HG03039 (cell line): ENCODE results near the gene SH3PXD2A.
"Not testable (repeated sequence)": the region's sequence is repeated elsewhere in the genome, so short reads cannot be mapped to it uniquely, and the experiment has no call there.

Experiments used
- ATAC-seq: cut with Tn5 transposase; IDR thresholded peaks from one replicate; pipeline ENCODE4 v1.9.1; 2021; ENCODE audit warnings: mild to moderate bottlenecking, moderate library complexity; ENCODE audit not compliant: unreplicated experiment

SH3PXD2A gene

GRCh38 chr10:103772096-103772845 is 83.1 kb downstream of the SH3PXD2A start:
- ATAC-seq: peak; percentile 42

- ATAC-seq: no peak
Measured at GRCh38 chr10:103770139-103770538, 85.2 kb downstream of the SH3PXD2A start.

- no peak for ATAC-seq
Measured at GRCh38 chr10:103769176-103769575, 86.2 kb downstream of the SH3PXD2A start.

DNA sequence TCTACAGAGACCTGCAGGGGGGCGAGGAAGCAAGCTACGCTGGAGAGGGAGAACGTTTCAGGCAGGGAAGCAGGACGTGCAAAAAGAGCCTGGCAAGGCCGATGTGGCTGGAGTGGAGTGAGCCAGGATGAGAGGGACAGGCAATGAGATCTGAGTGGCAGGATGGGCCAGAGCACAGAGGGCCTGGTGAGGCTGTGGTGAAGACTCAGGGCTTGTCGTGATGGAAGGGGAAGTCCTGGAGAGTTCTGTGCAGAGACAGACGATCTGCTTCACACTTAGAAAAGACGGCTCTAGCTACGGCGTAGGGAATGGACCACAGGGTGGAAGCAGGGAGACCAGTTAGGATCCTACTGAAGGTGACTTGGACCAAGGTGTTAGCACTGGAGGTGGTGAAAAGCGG is 87.0 kb downstream of the SH3PXD2A start:
- ATAC-seq: no peak

GRCh38 chr10:103767756-103768155 is 87.6 kb downstream of the SH3PXD2A start:
- ATAC-seq: no peak

- ATAC-seq: no peak
Measured at GRCh38 chr10:103766751-103767505, 88.4 kb downstream of the SH3PXD2A start.

- ATAC-seq: no peak
Measured at GRCh38 chr10:103765981-103766380, 89.4 kb downstream of the SH3PXD2A start.

DNA sequence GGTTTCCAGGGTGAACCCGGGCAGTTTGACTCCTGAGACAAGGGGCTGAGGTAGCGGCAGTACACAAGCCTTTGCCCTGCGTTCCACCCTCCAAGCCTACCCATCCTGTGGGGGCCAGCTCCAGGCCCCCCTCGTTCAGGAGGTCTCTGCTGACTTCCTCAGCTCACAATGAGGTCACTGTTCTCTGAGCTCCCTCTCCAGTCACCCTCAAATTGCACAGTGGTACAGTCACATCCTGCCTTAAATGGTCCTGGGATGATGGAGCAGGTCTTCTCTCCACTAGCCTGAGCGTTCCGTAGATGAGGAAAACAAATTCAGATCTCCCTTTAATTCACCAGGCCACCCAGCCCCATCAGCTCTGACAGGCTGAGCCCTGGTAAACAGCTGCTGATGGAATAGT is 90.2 kb downstream of the SH3PXD2A start:
- no peak for ATAC-seq

DNA sequence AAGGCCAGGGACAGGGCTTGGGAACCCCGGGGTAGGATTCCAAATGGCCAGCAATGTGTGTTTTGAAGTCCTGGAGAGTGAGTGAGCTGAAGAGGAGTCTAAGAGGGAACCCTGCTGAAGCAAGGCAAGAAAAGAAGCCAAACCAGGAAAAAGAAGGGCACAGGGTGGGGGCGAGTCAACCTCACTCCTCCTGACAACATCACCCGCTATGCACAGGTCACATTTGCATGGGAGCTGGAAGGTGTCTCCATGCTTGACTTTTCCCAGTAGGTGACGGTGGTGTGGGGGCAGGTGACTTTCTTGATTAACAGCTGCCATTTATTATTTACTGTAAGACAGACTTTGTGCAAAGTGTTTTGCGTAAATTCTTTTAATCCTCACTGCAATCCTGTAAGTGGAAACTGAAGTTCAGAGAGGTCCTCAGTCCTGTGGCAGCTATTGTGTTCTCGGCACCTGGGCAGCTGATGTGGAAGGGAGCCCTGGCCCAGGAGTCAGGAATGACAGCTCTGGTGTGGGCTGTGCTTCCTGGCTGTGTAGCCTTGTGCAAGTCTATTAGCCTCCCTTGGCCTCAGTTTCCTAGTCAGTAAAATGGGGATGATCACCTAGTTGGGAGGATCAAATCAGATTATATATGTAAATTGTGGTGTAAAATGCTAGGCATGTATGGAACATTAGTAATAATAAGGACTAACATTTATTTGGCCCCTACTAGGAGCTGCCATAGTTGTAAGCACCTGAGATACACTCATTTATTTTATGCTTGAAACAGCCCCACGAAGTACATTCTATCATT is 90.9 kb downstream of the SH3PXD2A start:
- no peak for ATAC-seq

- no peak for ATAC-seq
Measured at GRCh38 chr10:103763374-103764202, 91.8 kb downstream of the SH3PXD2A start.

- no peak for ATAC-seq
Measured at GRCh38 chr10:103762916-103763315, 92.5 kb downstream of the SH3PXD2A start.

GRCh38 chr10:103762162-103762561 is 93.2 kb downstream of the SH3PXD2A start:
- ATAC-seq: no peak

DNA sequence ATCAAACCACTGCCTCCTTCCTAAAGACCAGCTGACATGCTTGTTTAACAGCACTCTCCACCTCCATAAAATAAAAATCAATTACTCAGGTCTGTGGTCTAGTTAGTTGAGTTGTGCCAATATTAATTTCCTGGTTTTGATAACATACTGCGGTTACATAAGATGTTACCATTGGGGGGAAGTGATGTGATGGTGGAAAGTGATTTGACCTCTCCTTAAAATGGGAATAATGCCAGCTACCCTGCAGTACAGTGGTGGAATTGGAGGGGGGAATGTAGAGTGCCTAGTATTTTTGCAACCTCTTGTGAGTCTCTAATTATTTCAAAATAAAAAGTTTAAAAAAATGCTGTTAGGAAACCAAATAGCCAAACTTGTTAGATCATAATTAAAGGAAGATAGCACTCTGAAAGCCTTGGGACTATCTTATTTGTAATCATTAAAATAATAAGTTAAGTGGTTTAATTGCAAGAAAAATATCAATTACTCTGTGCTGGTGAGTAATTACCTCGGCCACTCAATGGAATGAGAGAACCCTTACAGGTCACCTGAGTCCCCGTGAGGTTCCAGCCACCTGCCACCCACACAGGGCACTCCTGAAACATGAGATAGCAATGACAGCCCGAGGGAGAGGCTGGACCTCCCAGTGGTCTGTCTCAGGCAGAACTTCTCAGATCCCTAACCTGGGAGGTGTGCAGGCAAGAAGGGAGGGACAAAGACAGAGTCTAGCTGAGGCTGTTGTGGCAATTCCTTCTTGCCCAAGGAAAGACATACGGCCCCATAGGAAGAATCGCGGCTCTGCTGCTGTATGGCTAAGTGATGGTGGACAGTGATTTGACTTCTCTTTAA is 94.1 kb downstream of the SH3PXD2A start:
- no peak for ATAC-seq

DNA sequence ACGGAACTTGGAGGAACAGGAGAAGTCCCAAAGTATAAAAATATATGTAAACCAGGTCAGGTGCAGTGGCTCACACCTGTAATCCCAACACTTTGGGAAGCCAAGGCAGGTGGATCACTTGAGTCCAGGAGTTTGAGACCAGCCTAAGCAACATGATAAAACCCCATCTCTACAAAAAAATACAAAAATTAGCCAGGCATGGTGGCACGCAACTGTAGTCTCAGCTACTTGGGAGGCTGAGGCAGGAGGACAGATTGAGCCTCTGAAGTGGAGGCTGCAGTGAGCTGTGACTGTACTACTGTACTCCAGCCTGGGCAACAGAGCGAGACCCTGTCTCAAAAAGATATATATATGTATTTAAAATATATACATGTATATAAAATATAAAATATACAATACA is 95.1 kb downstream of the SH3PXD2A start:
- ATAC-seq: not testable (repeated sequence)

- ATAC-seq: peak; percentile 43
Measured at GRCh38 chr10:103759100-103759781, 96.1 kb downstream of the SH3PXD2A start.

- peak; percentile 5 for ATAC-seq
Measured at GRCh38 chr10:103758294-103758681, 97.1 kb downstream of the SH3PXD2A start.

DNA sequence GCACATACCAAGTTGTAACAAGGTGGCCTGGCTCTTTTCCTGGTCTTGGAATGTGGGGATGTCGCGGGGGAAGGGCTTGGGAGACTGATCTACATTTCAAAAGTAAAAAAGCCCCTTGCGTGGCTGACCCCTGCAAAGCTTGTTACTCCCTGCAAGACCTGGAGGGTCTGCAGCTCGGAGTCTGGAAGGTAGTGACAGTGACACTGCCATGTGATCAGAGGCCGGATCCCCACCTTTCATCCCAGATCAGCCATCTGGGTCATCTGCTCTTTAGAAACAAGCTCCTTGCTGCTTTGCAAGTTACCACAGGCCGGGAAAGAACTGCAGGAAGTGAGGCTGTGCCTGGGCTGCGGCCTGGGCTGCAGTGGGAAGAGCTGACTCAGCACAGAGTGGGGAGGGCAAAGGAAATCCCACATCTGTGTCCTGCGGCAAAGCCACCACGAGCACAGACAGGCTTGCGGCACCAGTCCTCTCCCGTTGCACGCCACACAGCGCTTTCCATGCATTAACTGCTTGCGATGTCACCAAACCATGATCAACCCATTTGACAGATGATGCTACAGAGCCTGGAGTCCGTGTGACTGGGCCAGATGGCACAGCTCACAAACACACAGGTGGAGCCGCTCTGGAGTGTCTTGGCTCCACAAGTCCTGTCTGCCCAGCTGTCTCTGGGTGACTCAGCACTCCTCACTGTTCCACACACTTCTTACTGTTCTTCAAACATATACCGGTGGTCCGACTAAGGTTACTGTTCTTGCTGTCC is 97.7 kb downstream of the SH3PXD2A start:
- peak; percentile 44 for ATAC-seq

- no peak for ATAC-seq
Measured at GRCh38 chr10:103756277-103756869, 99.0 kb downstream of the SH3PXD2A start.
